ENCODE measurements around the gene GINS3. TPM values are rescaled to one million over a fixed set of nuclear protein-coding genes. Genes with fewer than 3 reads are reported as not detected.
"Not testable (repeated sequence)": the region's sequence is repeated elsewhere in the genome, so short reads cannot be mapped to it uniquely, and the experiment has no call there.

Gene GINS3
- total RNA-seq, 1 donor from 2014 or later = 6.9 TPM

GRCh38 chr16:58402796-58403195 lies 10.5 kb downstream of the GINS3 start:
- H3K4me1 Mint-ChIP-seq = no peaks in the 10 kb centered on the region
- ChIA-PET CTCF (no interaction called here), POLR2A (no interaction called here)
- DNase-seq (no peak), ATAC-seq (ENCODE audit: low read depth) (no peak)
- no peaks in the 10 kb centered on the region for H3K27me3 Mint-ChIP-seq
- H3K9me3 Mint-ChIP-seq = peaks cover 4% of the 10 kb centered on the region
- no peak overlapping the region for H3K27ac Mint-ChIP-seq
- H3K36me3 Mint-ChIP-seq (ENCODE audit: low read depth) = peaks cover 7% of the 10 kb centered on the region
- no peak for TF ChIP-seq CTCF (IDR thresholded peaks at IDR 0.05)
- H3K4me3 Mint-ChIP-seq = no peak overlapping the region
- intact Hi-C loops (cut with micrococcal nuclease) = no loop called here

GRCh38 chr16:58409316-58409973 lies 17.2 kb downstream of the GINS3 start:
- Mint-ChIP-seq H3K27ac (no peak overlapping the region), H3K4me1 (peaks cover 16% of the 10 kb centered on the region), H3K4me3 (no peak overlapping the region), H3K9me3 (no peaks in the 10 kb centered on the region), H3K27me3 (no peaks in the 10 kb centered on the region), H3K36me3 (ENCODE audit: low read depth) (peaks cover under 1% of the 10 kb centered on the region)
- intact Hi-C loops (cut with micrococcal nuclease) = no loop called here
- no peak for TF ChIP-seq CTCF (IDR thresholded peaks at IDR 0.05)
- POLR2A ChIA-PET = no interaction called here
- no peak for ATAC-seq (ENCODE audit: low read depth)
- CTCF ChIA-PET = no interaction called here
- DNase-seq = no peak

GRCh38 chr16:58411336-58411735 lies 19.1 kb downstream of the GINS3 start:
- ATAC-seq (ENCODE audit: low read depth) (no peak), DNase-seq (no peak)
- ChIA-PET POLR2A (no interaction called here), CTCF (interaction anchor here (1.1 kb wide), 1 partner anchor 13 kb away, joined by 3 read pairs; no protein-coding TSS in a partner anchor)
- no peaks in the 10 kb centered on the region for H3K9me3 Mint-ChIP-seq
- intact Hi-C loops (cut with micrococcal nuclease) = loop anchor here (10.0 kb wide), 1 partner anchor 57 kb away; no protein-coding TSS in a partner anchor
- peaks cover 16% of the 10 kb centered on the region for H3K4me1 Mint-ChIP-seq
- no peak for TF ChIP-seq CTCF (IDR thresholded peaks at IDR 0.05)
- H3K27ac Mint-ChIP-seq = no peak overlapping the region
- no peaks in the 10 kb centered on the region for H3K36me3 Mint-ChIP-seq (ENCODE audit: low read depth)
- H3K4me3 Mint-ChIP-seq = no peak overlapping the region
- H3K27me3 Mint-ChIP-seq = no peaks in the 10 kb centered on the region

DNA sequence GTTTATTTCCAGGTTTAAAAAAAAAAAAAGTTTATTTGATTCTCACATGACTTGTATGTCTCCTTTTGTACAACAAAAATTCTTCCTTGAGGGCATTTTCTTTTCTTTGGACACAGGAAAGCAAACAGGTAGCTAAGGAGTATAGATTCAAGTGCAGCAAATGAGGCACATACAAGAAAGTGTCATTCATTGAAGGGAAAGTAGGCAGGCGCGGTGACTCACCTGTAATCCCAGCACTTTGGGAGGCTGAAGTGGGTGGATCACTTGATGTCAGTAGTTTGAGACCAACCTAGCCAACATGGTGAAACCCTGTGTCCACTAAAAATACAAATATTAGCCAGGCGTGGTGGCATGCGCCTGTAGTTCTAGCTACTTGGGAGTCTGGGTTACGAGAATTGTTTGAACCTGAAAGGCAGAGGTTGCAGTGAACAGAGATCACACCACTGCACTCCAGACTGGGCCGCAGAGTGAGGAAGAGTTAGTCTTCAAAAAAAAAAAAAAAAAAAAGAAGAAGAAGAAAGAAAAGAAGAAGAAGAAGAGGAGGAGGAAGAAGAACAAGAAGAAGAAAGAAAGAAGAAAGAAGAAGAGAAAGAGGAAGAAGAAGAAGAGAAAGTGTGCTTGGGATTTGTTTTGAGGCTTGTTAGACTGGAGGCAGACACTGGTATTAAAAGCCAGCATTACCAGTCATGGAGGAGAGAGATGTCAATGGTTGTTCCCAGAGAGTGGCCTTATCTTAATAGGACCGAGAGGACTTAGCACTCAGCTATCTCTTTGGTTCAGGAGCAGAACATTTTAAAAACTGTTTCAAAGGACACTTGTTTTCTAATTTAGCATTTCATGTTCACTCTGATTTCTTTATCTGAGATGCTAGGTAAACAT lies 19.7 kb downstream of the GINS3 start:
- ChIA-PET POLR2A (no interaction called here), CTCF (interaction anchor here (1.1 kb wide), 1 partner anchor 14 kb away, joined by 3 read pairs; no protein-coding TSS in a partner anchor)
- no peaks in the 10 kb centered on the region for H3K27me3 Mint-ChIP-seq
- no peak overlapping the region for H3K27ac Mint-ChIP-seq
- no peak overlapping the region for H3K4me3 Mint-ChIP-seq
- H3K9me3 Mint-ChIP-seq = no peaks in the 10 kb centered on the region
- peaks cover 16% of the 10 kb centered on the region for H3K4me1 Mint-ChIP-seq
- ATAC-seq (ENCODE audit: low read depth) = no peak
- H3K36me3 Mint-ChIP-seq (ENCODE audit: low read depth) = no peaks in the 10 kb centered on the region
- intact Hi-C loops (cut with micrococcal nuclease) = loop anchor here (2.0 to 10.0 kb wide), 2 partner anchors 19 to 57 kb away; partner anchors contain the start of gene GINS3
- DNase-seq = no peak
- TF ChIP-seq CTCF (IDR thresholded peaks at IDR 0.05) = no peak

DNA sequence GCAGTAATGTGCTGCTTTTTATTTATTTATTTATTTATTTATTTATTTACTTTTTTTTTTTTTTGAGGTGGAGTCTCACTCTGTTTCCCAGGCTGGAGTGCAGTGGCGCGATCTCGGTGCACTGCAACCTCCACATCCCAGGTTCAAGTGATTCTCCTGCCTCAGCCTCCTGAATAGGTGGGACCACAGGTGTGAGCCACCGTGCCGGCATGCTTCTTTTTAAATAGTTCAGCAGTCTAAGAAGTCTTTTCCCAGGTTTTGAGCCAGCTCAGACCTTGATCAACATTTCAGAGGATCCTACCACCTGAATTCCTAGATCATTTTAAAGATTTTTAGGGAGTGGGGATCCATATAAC lies 20.3 kb downstream of the GINS3 start:
- peaks cover 23% of the 10 kb centered on the region for H3K4me1 Mint-ChIP-seq
- POLR2A ChIA-PET; ATAC-seq (ENCODE audit: low read depth); H3K4me3 Mint-ChIP-seq; CTCF ChIA-PET; H3K36me3 Mint-ChIP-seq (ENCODE audit: low read depth); H3K27me3 Mint-ChIP-seq; H3K27ac Mint-ChIP-seq; H3K9me3 Mint-ChIP-seq; DNase-seq: not testable (repeated sequence)
- intact Hi-C loops (cut with micrococcal nuclease) = loop anchor here (2.0 to 10.0 kb wide), 2 partner anchors 20 to 58 kb away; partner anchors contain the start of gene GINS3
